Dedifferentiated amniotic fluid mesenchymal stem cell (primary cell): ENCODE data around the gene G6PC3.
"Not testable (repeated sequence)": the region's sequence is repeated elsewhere in the genome, so short reads cannot be mapped to it uniquely, and the experiment has no call there.

ENCODE experiments used
- DNase-seq: peaks from one replicate; pipeline ENCODE4 v3.0.0-alpha.2; 2016; ENCODE audit errors: extremely low spot score

The G6PC3 gene

GRCh38 chr17:44105941-44106340, 35.4 kb downstream of the G6PC3 start:
- DNase-seq = no peak

DNA sequence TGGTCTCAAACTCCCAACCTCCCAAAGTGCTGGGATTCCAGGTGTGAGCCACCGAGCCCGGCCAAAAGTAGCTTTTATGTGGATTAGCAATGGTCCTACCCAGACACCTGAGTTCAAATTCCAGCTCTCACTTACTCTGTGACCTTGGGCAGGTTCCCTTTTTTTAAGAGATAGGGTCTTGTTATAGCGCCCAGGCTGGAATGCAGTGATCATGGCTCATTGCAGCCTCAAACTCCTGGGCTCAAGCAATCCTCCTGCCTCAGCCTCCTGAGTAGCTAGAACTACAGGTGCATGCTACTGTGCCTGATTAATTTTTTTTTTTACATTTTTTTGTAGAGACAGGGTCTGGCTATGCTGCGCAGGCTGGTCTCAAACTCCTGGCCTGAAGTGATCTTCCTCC, 36.3 kb downstream of the G6PC3 start:
- no peak for DNase-seq

- DNase-seq = peak; percentile 92
Observed at GRCh38 chr17:44108440-44109311, 38.1 kb downstream of the G6PC3 start.

- DNase-seq = no peak
Observed at GRCh38 chr17:44109312-44109630, 38.7 kb downstream of the G6PC3 start.

DNA sequence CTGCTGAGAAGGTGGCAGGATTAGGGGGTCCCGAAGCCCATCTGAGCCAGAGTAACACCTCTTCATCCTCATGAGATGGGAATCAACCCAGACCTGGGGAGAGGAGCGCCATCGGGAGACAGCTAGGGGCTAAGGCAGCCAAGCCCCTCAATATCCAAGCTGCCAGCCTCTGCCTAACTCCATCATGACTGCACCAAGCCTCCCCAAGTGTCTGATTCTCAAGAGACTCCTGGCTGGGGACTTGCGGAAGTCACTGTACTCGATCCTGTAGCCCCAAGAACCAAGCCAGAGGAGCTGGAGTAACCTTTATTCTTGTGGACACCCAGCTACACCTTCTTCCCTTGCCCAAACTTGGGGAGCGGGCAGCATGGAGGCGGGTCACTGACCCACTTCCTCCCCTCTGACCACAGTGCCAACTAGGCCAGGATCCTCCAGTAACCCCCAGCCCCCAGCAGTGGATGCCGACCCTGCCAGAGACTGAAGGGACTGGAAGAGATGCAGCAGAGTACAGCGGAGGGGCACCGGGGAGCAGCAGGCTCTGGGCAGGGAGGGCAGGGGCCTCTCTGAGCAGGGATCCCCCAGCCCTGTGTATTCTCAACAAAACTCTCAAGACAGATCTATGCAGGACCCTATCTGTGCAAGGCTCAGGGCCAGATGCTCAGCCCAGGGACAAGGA, 39.6 kb downstream of the G6PC3 start:
- no peak for DNase-seq

GRCh38 chr17:44110823-44111633, 40.5 kb downstream of the G6PC3 start:
- peak; percentile 85 for DNase-seq

DNA sequence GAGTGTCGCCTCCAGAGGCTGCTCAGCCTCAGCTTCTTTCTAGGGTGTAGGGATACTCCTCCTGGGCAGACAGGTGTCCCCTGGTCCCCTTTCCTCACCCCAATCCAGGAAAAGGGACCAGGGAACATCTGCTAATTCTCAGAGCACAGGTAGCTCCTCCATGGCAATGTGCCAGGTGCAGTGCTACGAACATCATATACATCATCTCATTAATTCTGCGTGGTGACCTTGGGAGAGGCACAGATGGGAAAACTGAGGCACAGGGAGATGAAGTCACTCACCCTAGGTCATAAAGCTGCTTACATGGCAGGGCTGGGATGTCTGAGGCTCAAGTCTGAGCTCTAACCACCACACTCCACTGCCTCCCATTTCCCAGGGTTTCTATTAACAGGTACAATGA, 41.2 kb downstream of the G6PC3 start:
- DNase-seq = no peak

DNA sequence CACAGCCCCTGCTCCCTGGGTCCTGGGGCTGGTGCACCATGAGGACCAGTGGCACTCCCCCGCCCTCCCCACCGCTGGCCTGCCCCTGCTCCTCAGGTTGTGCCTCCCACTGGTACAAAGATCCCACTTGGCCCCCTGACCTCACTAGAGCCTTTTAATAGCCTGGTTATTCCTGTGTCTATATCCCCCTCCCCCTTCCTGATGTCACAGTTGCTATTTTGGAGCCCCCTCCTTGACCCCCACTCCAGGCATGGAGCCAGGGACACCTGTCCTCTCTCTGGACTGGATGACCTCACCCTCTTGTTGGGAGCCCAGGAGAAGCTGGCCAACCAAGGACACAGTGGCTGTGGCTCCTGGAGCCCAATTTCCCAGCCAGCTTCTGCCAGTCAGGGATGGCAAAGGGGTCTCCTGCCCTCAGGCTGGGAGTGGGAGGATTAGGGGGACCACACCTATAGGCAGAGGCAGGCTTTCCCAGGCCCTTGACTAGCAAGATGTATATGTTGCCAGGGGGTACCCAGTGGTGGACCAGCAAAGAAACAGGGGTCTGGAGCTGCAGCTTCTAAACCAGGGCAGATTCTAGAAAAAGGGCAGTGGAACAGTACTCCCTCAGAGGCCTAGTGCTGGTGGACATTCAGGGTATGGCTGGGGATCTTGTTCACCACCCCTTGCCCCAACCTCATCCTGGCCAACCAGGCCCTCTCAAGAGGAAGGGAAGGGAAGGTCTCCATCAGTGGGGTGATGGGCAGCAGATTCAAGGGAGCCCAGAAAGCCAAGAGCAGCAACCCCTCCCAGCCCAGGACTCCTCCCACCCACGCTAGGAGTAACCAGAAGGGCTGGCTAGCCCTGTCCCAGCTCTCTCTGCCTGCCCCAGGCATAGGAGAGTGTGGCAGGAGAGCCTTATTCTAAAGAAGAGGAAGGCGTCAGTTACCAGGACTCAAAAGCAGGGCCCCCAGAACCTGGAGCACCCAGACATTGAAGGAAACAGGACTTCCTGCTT, 42.0 kb downstream of the G6PC3 start:
- DNase-seq = no peak

GRCh38 chr17:44113382-44113781, 42.8 kb downstream of the G6PC3 start:
- no peak for DNase-seq

DNA sequence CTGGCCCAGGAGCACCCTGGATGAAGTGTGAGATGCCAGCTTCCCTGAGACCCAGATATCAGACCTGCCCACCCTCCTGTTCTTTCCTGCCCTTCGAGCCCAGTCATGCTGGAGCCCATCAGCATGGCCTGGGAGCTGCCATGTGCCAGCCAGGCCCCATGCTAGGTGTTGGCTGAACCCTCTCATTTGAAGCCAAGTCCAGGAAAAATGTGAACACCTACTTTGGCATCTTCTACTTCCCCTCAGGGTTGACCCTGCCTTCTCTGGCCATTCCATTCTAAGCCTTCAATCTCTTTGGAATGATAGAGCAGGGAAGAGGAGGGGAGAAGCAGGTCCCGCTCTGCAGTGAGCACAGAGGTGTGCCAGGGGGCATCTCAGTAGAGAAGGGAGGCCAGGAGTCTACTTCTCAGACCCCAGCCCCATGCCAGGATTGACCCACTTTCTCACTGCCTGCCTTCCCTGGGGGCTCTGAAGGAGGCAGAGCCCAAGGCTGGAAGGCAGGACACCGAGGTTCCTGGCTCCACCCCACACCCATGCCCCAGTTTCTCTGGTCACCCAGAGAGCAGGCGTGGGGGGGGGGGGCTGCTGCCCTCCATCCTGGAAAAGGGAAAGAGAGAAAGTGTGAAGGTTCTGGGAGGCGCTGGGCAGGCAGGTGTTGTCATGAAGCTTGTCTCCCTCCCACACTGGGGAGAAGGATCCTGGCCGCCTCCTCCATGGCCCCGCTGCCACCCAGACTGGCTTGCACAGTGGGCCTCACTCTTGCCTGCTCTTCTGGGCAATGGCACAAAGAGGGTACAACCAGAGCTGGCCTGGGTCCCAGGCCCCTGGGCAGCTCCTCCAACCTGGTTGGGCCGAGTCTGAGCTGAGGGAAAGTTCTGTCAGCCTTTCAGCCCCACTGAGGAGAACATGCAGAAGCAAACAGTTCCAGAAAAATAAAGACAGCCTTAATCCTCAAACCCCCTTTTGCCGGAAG, 43.6 kb downstream of the G6PC3 start:
- no peak for DNase-seq

DNA sequence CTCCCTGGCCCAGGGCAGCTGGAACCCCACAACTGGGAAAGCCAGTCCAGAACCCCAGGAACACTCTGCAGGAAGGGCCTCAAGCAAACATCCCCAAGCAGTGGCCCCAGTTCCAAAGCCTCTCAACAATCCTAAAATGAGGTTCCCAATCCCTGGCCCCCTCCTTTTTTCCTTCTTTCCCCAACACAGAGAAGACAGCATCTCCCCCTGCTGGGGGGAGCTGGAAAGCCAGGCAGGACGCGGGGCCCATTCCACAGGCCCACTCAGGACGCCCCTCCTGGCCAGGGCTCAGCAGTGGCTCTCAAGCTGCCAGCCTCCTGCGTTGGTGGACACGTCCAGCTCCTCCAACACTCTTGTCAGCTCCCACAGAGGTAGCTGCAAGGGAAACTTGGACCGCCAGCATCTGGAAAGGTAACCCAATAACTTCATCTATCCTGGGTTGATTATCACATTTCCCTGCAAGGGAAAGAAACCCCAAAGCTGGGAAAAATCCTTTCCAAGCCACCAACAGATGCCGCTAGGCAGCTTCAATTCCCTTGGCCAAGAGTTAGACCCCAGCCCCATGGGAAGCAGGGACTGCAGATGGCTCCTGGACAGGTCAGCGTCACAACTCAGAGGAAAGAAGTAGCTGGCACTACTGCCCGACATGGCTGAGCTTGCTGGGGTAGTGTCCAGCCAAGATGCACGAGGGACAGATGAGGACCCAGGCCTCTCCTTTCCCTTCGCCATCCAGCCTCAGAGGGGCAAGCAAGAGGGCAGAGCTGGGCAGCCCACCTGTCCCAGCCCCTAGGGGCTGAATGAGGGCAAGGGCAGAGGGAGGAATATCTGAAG, 45.3 kb downstream of the G6PC3 start:
- peak; percentile 32 for DNase-seq

DNA sequence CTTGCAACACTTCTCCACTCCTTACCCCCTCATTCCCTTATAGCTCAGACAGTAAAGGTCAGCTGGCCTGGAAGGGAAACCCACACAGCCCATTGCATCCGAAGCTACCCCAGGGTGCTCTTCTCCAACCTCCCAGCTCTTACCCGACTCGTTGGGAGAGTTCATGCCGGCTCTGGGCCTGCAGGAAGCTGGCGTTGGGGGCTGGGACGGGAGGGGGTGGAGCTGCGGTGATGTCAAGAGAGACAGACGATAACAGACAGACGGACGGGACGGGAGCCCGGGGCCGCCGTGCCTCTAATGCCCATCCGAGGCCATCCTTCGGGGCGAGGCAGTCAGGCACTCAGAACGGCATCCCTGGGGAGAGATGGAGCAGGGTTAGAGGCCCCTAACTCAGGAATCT, 46.8 kb downstream of the G6PC3 start:
- no peak for DNase-seq

DNA sequence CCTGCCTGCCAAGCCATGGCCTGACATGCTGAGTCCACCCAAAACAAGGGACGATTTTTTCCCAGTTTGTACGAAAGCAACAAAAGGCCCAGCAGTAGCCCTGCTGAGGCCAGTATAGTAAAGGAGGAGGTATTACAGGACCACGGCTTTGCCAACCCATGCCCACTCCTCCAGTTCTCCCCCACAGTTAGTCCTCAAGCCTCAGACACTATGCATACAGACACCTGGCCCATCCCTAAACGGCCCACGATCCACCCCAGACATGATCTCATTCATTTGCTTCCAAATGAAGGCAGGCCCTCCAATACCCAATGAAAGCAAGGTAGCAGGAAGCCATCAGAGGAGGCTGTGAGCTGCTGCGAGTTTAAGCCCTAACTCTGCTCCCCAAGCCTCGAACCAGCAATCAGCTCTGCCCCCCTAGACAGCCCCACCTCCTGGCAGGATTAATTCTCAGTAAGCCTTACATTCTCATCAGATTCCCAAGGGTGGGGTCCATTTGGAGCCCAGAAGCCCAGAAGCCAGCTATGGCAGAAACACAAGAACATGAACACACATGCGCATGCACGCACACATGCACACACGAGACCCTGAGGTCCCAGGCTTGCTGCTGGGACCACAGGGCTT, 48.0 kb downstream of the G6PC3 start:
- DNase-seq = no peak

DNA sequence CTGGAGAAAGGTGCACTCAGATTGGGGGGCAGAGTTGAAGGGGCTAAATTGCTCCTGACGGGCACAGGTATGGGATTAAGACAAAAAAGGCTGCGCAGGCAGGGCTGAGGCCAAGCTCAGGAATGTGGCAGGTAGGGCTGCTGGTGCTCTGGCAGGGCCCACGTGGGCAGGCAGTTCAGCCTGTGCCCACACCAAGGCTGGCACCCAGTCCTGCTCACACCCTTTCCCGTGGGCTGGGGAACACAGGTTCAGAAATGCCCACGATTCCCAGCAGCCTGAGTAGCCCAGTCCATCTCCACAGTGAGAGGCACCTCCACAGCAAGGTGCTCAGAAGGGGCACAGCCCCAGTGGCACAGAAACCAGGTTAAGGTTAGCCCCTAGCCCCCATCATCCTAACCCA, 48.5 kb downstream of the G6PC3 start:
- DNase-seq = no peak

DNA sequence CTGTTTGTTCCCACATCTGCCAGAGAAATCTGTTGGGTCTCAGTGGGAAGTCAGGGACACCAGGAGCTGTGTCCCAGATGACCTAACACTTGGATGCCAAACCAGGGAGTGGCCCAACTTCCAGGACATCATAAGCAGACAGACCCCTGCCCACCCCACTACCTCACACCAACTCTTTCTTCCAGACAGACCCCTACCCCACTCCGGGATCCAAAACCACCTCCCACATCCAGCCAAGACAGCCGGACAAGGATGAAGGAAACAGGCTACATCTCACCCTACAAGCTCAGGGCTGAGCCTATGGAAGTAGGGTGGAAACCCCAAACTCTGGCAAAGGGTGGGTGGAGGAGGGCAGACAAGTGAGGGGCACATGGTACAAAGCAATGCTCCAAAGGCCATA, 49.3 kb downstream of the G6PC3 start:
- DNase-seq = no peak

DNA sequence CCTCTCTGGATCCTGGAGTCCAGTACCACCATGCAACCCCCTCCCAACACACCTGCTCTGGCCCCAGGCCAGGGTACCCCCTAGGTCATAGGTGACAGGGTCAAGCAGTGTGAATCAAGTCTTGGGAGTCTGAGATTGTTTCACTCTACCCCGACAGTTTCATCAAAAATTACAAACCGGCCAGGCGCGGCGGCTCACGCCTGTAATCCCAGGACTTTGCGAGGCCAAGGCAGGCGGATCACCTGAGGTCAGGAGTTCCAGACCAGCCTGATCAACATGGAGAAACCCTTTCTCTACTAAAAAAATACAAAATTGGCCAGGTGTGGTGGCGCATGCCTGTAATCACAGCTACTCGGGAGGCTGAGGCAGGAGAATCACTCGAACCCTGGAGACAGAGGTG, 49.7 kb downstream of the G6PC3 start:
- DNase-seq = not testable (repeated sequence)

- DNase-seq = no peak
Observed at GRCh38 chr17:44120851-44121605, 50.5 kb downstream of the G6PC3 start.
